Tibial nerve (tissue), 4 donors: ENCODE measurements around the gene MXD3. TPM values are rescaled to one million over a fixed set of nuclear protein-coding genes. Genes with fewer than 3 reads are reported as not detected.

Experiments used
- DNase-seq, 2 donors: peaks; one replicate each; pipeline ENCODE4 v3.0.0-alpha.2; 2019; ENCODE audit warnings: low spot score in 2 of 2
- H3K27ac ChIP-seq, 4 donors: fragments of 200-600 bp; sonication (generic) in 3 of 4; one replicate each; pipeline ENCODE4 v1.5.1; 2017 to 2019; ENCODE audit warnings: mild to moderate bottlenecking in 1 of 4
- H3K27me3 ChIP-seq, 2 donors: fragments of 200-600 bp; sonication (generic) in 1 of 2; one replicate each; pipeline versions ENCODE4 v1.5.1 to v1.6.0; 2017 to 2019
- H3K36me3 ChIP-seq, 3 donors: fragments of 200-600 bp; sonication (generic); one replicate each; pipeline ENCODE4 v1.5.1; 2018 to 2019
- H3K4me1 ChIP-seq, 4 donors: fragments of 200-600 bp; sonication (generic) in 3 of 4; one replicate each; pipeline ENCODE4 v1.5.1; 2017 to 2019
- H3K4me3 ChIP-seq, 4 donors: fragments of 200-600 bp; sonication (generic) in 3 of 4; one replicate each; pipeline ENCODE4 v1.5.1; 2017 to 2019; ENCODE audit warnings: mild to moderate bottlenecking in 1 of 4, moderate library complexity in 1 of 4
- H3K9me3 ChIP-seq, 4 donors: fragments of 200-600 bp; sonication (generic) in 3 of 4; one replicate each; pipeline ENCODE4 v1.5.1; 2017 to 2019
- CTCF ChIP-seq, 5 experiments: fragments of 200-600 bp in 3 of 5; fragments of 450-650 bp in 2 of 5; sonication (generic) in 3 of 5; IDR thresholded peaks; one replicate each; pipeline ENCODE4 v1.5.1; 2016 to 2019; ENCODE audit warnings: antibody characterized with exemption in 5 of 5, mild to moderate bottlenecking in 3 of 5, moderate library complexity in 2 of 5
- EP300 ChIP-seq, 2 donors: sonication (generic); formaldehyde crosslinking; IDR thresholded peaks; one replicate each; pipeline ENCODE4 v1.6.1; 2017; ENCODE audit warnings: antibody characterized with exemption in 2 of 2, mild to moderate bottlenecking in 1 of 2
- POLR2A ChIP-seq, 2 donors: fragments of 450-650 bp; IDR thresholded peaks; one replicate each; pipeline ENCODE4 v1.6.1; 2017; ENCODE audit warnings: antibody characterized with exemption in 2 of 2, mild to moderate bottlenecking in 2 of 2, moderate library complexity in 2 of 2
- WGBS, 2 donors: methylation state at CpG; one replicate each; pipeline ENCODE4 v1.1.5; 2018; 5-methylcytosine and 5-hydroxymethylcytosine counted together
- total RNA-seq, 4 donors: library from RNA; depleted of rRNA; stranded (reverse); fragments of >200 nt; gene quantifications; one replicate each; pipeline ENCODE4 v1.1.0, GENCODE V29; 2016

MXD3 gene
- total RNA-seq, 4 donors from 2014 or later: 5.2 to 33.9 (median 14.7) TPM

DNA sequence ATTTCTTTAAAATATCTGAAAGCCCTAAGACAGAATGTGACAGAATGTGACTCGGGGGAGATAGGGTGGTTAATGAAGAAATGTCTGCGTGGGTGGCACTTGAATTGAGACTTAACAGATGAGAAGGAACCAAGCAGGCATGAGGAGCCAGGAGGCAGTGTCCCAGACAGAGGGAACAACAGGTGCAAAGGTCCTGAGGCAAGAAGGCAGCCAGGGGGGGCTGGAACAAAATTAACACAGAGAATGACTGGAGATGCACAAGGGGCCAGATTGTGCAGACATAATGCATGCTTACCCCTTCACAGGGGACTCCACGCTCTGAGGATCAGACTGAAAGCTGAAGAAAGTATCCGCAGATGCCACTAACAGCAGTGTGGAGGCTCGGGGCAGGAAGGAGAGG lies 38.1 kb upstream of the MXD3 start:
- Histone ChIP-seq H3K4me3 (peak overlapping the region in 1 of 4 donors; percentile 86), H3K36me3 (peaks cover 0 to 36% (median 0%) of the 10 kb centered on the region in 3 donors), H3K9me3 (no peaks in the 10 kb centered on the region), H3K27me3 (no peaks in the 10 kb centered on the region), H3K27ac (no peak overlapping the region), H3K4me1 (peaks cover 0 to 59% (median 20%) of the 10 kb centered on the region in 4 donors)
- DNase-seq: no peak
- 80 to 84% methylated on average over 5 of the region's 5 CpGs for WGBS, 2 donors
- TF ChIP-seq EP300 (IDR thresholded peaks at IDR 0.05): no peak
- TF ChIP-seq POLR2A (IDR thresholded peaks at IDR 0.05): no peak
- TF ChIP-seq CTCF (IDR thresholded peaks at IDR 0.05): no peak

DNA sequence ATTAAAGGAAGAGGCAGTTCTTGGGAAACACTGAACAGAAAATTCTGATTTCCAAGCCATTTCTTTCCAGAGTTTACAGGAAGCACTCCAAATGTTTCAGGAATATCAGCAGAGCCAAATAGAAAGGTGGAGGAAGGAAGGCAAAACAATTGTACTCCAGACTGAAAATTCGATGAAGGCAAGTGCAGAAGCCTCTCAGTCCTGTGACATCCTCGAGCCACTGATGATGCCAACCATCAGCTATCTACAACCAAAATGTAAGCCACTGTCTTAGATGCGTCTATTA lies 37.6 kb upstream of the MXD3 start:
- Histone ChIP-seq H3K36me3 (peaks cover 0 to 40% (median 0%) of the 10 kb centered on the region in 3 donors), H3K27ac (no peak overlapping the region), H3K4me3 (no peak overlapping the region), H3K4me1 (peaks cover 0 to 59% (median 20%) of the 10 kb centered on the region in 4 donors), H3K9me3 (no peaks in the 10 kb centered on the region), H3K27me3 (no peaks in the 10 kb centered on the region)
- WGBS, 2 donors: 67 to 77% methylated on average over 3 of the region's 3 CpGs
- DNase-seq: no peak
- TF ChIP-seq POLR2A (IDR thresholded peaks at IDR 0.05) (no peak), EP300 (IDR thresholded peaks at IDR 0.05) (no peak), CTCF (IDR thresholded peaks at IDR 0.05) (no peak)

GRCh38 chr5:177347699-177348098 lies 36.0 kb upstream of the MXD3 start:
- Histone ChIP-seq H3K27me3 (no peaks in the 10 kb centered on the region), H3K4me1 (peaks cover 0 to 59% (median 20%) of the 10 kb centered on the region in 4 donors), H3K9me3 (no peaks in the 10 kb centered on the region), H3K27ac (no peak overlapping the region), H3K36me3 (peaks cover 0 to 46% (median 0%) of the 10 kb centered on the region in 3 donors), H3K4me3 (no peak overlapping the region)
- TF ChIP-seq EP300 (IDR thresholded peaks at IDR 0.05): no peak
- no peak for TF ChIP-seq POLR2A (IDR thresholded peaks at IDR 0.05)
- TF ChIP-seq CTCF (IDR thresholded peaks at IDR 0.05): no peak
- WGBS, 2 donors: 83 to 85% methylated on average over 4 of the region's 4 CpGs
- no peak for DNase-seq

GRCh38 chr5:177346820-177347219 lies 35.1 kb upstream of the MXD3 start:
- no peak for DNase-seq
- WGBS, 2 donors: 82 to 88% methylated on average over 4 of the region's 4 CpGs
- H3K27ac ChIP-seq: no peak overlapping the region
- H3K4me3 ChIP-seq: no peak overlapping the region
- H3K9me3 ChIP-seq: no peaks in the 10 kb centered on the region
- peaks cover 0 to 54% (median 0%) of the 10 kb centered on the region in 3 donors for H3K36me3 ChIP-seq
- H3K27me3 ChIP-seq: no peaks in the 10 kb centered on the region
- TF ChIP-seq CTCF (IDR thresholded peaks at IDR 0.05) (no peak), POLR2A (IDR thresholded peaks at IDR 0.05) (no peak), EP300 (IDR thresholded peaks at IDR 0.05) (no peak)
- peaks cover 0 to 53% (median 16%) of the 10 kb centered on the region in 4 donors for H3K4me1 ChIP-seq

- WGBS, 2 donors: 95 to 97% methylated on average over 6 of the region's 6 CpGs
- H3K36me3 ChIP-seq: peaks cover 0 to 64% (median 0%) of the 10 kb centered on the region in 3 donors
- DNase-seq: no peak
Measured at GRCh38 chr5:177344891-177345290, 33.2 kb upstream of the MXD3 start.

More at GRCh38 chr5:177344891-177345290, 33.2 kb upstream of the MXD3 start:
- no peaks in the 10 kb centered on the region for H3K9me3 ChIP-seq
- no peaks in the 10 kb centered on the region for H3K27me3 ChIP-seq
- no peak overlapping the region for H3K27ac ChIP-seq
- TF ChIP-seq CTCF (IDR thresholded peaks at IDR 0.05): no peak
- TF ChIP-seq EP300 (IDR thresholded peaks at IDR 0.05): no peak
- TF ChIP-seq POLR2A (IDR thresholded peaks at IDR 0.05): no peak
- peaks cover 0 to 40% (median 6%) of the 10 kb centered on the region in 4 donors for H3K4me1 ChIP-seq
- H3K4me3 ChIP-seq: no peak overlapping the region
